Right cardiac atrium (tissue), 5 donors: Measurements from ENCODE around the gene CAMTA1. TPM values are rescaled to one million over a fixed set of nuclear protein-coding genes. Genes with fewer than 3 reads are reported as not detected.

Experiments
- ATAC-seq, 2 donors: fragments of 200-7000 bp; cut with Tn5 transposase; one replicate each; pipeline versions ENCODE4 v1.8.0 to v1.9.1; 2020; ENCODE audit warnings: moderate library complexity in 2 of 2, mild to moderate bottlenecking in 1 of 2
- DNase-seq, 3 donors: peaks; one replicate each; pipeline ENCODE4 v3.0.0-alpha.2; 2020
- H3K27ac ChIP-seq: one replicate; pipeline ENCODE4 v1.5.1; 2013; ENCODE audit warnings: mild to moderate bottlenecking, low read length, control low read depth, moderate library complexity
- H3K27me3 ChIP-seq: one replicate; pipeline ENCODE4 v1.6.1; 2013; ENCODE audit not compliant: control insufficient read depth, insufficient read depth
- H3K4me1 ChIP-seq: one replicate; pipeline ENCODE4 v1.6.1; 2013; ENCODE audit warnings: low read length; ENCODE audit not compliant: control insufficient read depth, insufficient read depth
- H3K4me3 ChIP-seq: one replicate; pipeline ENCODE4 v1.5.1; 2013; ENCODE audit warnings: low read length, control low read depth
- H3K9me3 ChIP-seq: one replicate; pipeline ENCODE4 v1.6.1; 2013; ENCODE audit warnings: low read length; ENCODE audit not compliant: control insufficient read depth
- WGBS: extraction: QIAGEN DNeasy Blood & Tissue Kit; methylation state at CpG from one replicate; pipeline ENCODE4 v1.1.7; 2013; 5-methylcytosine and 5-hydroxymethylcytosine counted together
- intact Hi-C, 4 donors: fragments of 100-400 bp; cut with DNase I; formaldehyde crosslinking; loops; one replicate each; pipeline versions ENCODE4 v1.11.0 to v1.14.0; 2022 to 2023
- polyA plus RNA-seq: library from polyadenylated mRNA; stranded (reverse); fragments of 200-250 nt; gene quantifications from one replicate; pipeline ENCODE4 v1.2.3, GENCODE V29; 2013
- total RNA-seq, 4 donors: library from RNA; stranded (reverse); fragmentation: NEBNext Ultra II Directional; extraction: Animal tissue kit (Norgen Biotek cat#: 25700); gene quantifications; one replicate each; pipeline ENCODE4 v1.2.1, GENCODE V29; 2021
- donor health status: healthy with polysubstance abuse.
- donor health status: DM: no; HTN: yes; CAD: no.
- donor health status: DM: no; HTN: no; CAD: no.
- donor health status: DM: no; HTN: yes; CAD: no; lungs with severe emphysema.
- donor health status: DM: yes; HTN: yes; CAD: no.

CAMTA1 gene
- total and polyA plus RNA-seq, 5 donors = 155 to 334 (median 164) TPM

DNA sequence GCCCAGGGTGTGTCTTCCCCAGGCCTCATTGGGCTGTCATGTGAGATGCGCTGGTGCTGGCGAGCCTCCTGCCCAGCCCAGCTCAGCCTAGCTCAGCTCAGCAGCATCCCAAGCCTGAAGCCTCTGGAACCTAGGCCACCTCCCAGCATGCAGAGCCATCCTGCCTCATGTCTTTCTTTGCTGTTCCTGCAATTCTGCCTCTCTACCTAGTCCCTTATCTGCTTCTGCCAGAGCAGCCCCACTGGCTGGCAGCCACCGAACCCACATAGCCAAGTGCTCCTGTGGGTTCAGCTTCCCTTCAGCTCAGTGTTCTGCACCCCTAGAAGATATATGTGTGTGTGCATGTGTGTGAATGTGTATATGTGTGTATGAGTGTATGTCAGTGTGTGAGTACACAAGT is 694.3 kb downstream of the CAMTA1 start:
- WGBS = 94% methylated on average over 3 of the region's 3 CpGs
- DNase-seq (peak in 1 of 3 donors; percentile 28), ATAC-seq (no peak)
- intact Hi-C loops = no loop called here
- Histone ChIP-seq H3K4me3 (no peak overlapping the region), H3K4me1 (peaks cover 6% of the 10 kb centered on the region), H3K9me3 (no peaks in the 10 kb centered on the region), H3K27ac (no peak overlapping the region), H3K27me3 (no peaks in the 10 kb centered on the region)

DNA sequence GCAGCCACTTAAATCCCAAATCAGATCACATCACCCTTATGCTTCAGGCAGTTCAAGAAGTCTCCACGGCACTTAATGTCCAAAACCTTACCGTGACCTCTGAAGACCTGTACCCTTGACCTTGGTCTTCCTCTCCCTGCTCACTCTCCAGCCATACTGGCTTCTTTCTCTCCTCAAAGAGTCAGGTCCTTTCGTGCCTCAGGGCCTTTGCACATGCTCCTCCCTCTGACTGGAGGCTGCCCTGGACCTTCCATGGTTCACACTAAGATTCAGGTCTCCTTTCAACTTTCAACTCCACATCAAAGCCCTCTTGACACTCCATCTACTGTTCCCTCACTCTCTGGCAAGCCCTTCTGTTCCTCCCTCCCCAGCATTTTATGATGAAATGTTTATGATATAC is 695.9 kb downstream of the CAMTA1 start:
- H3K9me3 ChIP-seq = no peaks in the 10 kb centered on the region
- DNase-seq (peak in 1 of 3 donors; percentile 8), ATAC-seq (no peak)
- intact Hi-C loops = no loop called here
- no peak overlapping the region for H3K4me3 ChIP-seq
- no peak overlapping the region for H3K27ac ChIP-seq
- no peaks in the 10 kb centered on the region for H3K27me3 ChIP-seq
- WGBS = 60% methylated on average over 3 of the region's 3 CpGs
- H3K4me1 ChIP-seq = peaks cover 6% of the 10 kb centered on the region

DNA sequence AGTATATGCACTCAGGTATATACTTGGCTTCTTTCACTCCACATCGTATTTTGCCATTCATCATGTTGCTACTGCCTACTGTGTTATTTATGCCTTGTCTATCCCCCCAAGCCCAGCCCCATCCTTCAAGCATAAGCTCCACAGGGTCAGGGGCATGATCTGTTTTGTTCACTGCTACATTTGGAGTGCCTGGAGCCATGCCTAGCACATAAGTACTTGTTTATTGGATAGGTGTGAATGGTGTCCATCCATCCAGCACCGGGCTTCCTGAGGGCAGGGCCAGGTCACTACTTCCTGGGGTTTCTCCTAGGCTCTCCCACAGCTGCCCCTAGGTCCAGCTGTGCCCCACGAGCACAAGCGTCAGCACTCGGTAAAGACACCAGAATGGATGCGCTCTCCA is 696.8 kb downstream of the CAMTA1 start:
- intact Hi-C loops = no loop called here
- 72% methylated on average over 6 of the region's 6 CpGs for WGBS
- ATAC-seq (peak; percentile 21 to 58), DNase-seq (peak in 2 of 3 donors; percentile 47 to 53)
- Histone ChIP-seq H3K27me3 (no peaks in the 10 kb centered on the region), H3K4me1 (peaks cover 6% of the 10 kb centered on the region), H3K4me3 (no peak overlapping the region), H3K9me3 (no peaks in the 10 kb centered on the region), H3K27ac (peak overlapping the region; percentile 66)

DNA sequence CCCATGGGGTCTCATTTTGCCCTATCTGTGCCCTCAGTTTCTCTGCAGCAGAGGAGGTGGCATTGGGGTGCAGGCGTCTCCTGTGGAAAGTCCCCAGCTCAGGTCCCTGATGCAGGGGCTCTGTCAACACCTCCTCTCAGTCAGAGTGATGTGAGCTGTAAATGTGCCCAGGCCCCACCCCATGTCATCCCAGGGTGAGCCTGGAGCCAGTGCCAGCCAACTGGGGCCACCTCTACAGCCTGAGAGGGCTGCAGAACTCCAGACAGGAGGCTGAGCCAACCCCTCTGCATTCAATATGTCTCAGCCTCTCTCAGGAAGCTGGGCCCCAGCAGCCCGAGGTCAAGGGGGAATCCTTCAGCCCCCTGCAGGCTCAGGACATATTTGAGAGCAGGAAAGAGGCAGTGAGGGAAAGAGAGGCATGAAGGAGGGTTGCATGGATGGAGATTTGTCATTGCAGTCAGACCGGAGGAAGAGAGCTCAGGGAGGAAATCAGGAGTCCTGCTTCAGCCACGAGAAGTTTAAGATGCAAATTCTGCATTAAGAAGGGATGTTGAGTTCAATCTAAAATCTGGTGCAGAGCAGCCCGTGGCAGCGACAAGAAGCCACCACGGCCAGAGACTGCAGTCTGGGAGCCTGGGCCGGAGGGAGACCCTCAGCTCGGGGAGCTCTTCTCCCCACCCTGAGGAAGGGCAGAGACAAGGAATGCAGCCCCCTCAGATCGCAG is 697.7 kb downstream of the CAMTA1 start:
- intact Hi-C loops = no loop called here
- peaks cover 6% of the 10 kb centered on the region for H3K4me1 ChIP-seq
- H3K27me3 ChIP-seq = no peaks in the 10 kb centered on the region
- WGBS = 45% methylated on average over 10 of the region's 10 CpGs
- H3K27ac ChIP-seq = peak overlapping the region; percentile 66
- no peak overlapping the region for H3K4me3 ChIP-seq
- ATAC-seq (peak; percentile 61 to 84), DNase-seq (peak in 2 of 3 donors; percentile 72 to 81)
- no peaks in the 10 kb centered on the region for H3K9me3 ChIP-seq

DNA sequence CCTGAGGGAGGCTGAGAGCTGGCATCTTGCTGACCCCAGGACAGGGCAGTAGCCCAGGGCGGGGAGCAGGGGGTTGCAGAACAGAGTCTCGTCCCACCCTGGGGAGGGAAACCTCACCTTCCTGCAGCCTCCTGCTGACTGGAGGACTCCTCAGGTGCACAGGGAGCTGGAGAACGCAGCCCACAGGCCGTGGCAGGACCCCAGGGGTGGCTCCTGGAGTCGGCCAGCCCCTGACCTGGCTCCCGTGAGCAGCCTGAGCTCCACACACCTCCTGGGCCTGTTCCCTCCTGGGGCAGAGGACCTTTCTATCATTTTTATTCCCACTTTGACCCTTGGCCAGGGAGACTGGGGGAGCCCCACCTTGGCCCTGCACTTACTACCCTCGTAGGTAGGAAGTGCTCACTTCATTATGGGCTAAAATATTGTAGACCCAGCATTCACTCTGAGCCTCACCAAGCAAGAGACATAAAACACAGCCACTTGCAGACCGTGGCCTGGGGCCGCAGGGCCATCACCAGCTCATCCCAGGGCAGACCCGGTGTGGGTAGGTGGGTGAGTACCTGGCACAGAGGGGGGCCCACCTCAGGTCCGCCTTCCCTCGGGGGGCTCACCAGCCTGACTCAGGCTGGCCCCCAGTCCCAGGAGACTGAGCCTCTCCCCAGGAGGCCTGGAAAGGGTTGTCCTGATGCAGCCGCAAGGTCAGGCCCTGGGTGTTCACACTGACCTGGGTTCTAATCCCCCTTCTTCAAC is 698.6 kb downstream of the CAMTA1 start:
- no peaks in the 10 kb centered on the region for H3K9me3 ChIP-seq
- H3K27ac ChIP-seq = no peak overlapping the region
- WGBS = 81% methylated on average over 13 of the region's 13 CpGs
- no peak for ATAC-seq
- H3K4me3 ChIP-seq = no peak overlapping the region
- peak in 2 of 3 donors; percentile 11 to 48 for DNase-seq
- intact Hi-C loops = no loop called here
- no peaks in the 10 kb centered on the region for H3K27me3 ChIP-seq
- peaks cover 4% of the 10 kb centered on the region for H3K4me1 ChIP-seq

DNA sequence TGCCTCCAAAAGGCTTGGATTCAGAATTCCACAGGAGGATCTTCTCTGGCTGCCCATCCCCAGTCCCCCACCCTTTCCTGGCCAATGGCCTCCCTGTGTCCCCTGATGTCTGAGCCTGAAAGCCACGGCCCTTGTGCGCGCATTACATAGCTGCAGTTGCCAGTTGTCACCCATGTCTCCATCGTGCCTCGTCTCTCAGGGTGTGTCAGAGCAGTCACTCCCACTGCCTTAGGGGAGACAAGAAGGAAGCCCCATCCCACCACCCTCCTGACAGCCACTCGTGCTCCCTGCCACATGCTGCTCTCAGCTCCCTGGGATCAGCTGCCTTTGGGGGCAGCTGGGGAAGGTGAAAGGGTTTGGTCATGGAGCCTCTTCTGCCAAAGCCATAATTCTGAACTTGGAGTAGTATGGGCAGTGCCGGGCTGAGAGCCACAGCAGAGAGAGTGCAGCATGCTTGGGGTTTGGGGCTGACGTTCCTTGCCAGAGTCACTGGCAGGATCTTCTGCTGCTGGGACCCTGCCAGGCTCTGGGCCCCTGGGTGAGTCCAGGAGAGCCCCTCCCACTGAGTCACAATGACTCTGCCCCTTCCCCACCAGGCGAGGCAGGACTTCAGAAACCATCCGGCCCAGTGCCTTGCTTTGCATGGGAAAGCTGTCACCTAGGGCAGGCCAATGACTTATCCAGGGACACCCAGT is 700.0 kb downstream of the CAMTA1 start:
- H3K27ac ChIP-seq = no peak overlapping the region
- intact Hi-C loops = no loop called here
- ATAC-seq (no peak), DNase-seq (peak in 2 of 3 donors; percentile 28 to 52)
- no peaks in the 10 kb centered on the region for H3K27me3 ChIP-seq
- H3K4me1 ChIP-seq = peaks cover 4% of the 10 kb centered on the region
- no peaks in the 10 kb centered on the region for H3K9me3 ChIP-seq
- 70% methylated on average over 10 of the region's 10 CpGs for WGBS
- H3K4me3 ChIP-seq = no peak overlapping the region

DNA sequence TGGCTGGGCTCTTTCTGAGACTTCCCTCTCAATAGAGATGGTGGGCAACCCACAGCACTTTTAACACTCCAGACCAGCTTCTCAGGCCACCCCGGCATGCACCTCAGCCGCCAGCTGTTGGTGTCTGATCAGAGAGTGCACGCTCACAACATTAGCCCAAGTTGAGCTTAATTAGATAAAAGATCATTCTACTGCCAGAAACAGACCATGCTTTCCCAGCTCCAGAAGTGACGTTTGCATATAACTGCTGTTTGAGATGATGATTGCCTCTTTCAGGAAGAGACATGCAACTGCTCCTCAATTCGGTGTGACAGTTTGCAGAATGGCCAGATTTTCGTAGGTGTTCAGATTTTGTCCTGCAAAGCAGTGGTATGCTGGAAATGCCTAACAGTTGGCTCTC is 700.6 kb downstream of the CAMTA1 start:
- intact Hi-C loops = no loop called here
- Histone ChIP-seq H3K4me1 (peaks cover 4% of the 10 kb centered on the region), H3K27ac (no peak overlapping the region), H3K9me3 (no peaks in the 10 kb centered on the region), H3K27me3 (no peaks in the 10 kb centered on the region), H3K4me3 (no peak overlapping the region)
- ATAC-seq (no peak), DNase-seq (no peak)
- WGBS = 59% methylated on average over 6 of the region's 6 CpGs

DNA sequence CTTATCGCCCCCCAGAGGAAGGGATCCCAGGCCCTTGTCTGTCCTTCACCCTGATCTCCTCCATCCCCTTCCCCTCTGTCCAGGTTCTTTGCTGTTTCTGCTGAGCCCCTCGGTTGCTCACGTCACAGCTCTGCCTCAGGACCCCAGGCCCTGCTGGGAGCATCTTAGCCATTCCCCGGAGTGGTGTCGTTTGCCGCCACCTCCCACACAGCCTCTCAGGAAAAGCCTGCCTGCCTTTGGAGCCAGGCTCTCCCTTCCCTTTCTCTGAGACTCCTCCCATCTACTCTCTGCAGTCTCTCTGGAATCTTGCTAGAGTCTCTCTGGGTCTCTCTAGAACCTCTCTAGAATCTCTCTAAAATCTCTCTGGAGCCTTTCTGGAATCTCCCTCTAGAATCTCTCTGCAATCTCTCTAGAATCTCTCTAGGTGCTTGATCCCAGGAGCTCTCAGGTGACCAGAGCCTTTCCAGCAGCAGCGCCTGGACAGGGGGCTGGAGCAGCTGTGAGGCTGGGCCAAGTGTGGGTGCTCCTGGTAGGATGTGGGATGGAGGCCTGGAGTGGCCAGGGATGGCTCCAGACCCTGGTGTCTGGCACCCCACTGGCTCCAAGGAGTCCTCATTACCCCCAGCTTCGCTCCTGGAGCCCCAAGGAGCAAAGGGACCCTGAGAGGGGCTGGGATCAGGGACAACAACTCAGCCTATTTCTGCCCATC is 702.7 kb downstream of the CAMTA1 start:
- Histone ChIP-seq H3K4me3 (no peak overlapping the region), H3K4me1 (peaks cover 11% of the 10 kb centered on the region), H3K27ac (no peak overlapping the region), H3K27me3 (no peaks in the 10 kb centered on the region), H3K9me3 (no peaks in the 10 kb centered on the region)
- WGBS = 79% methylated on average over 8 of the region's 8 CpGs
- intact Hi-C loops = no loop called here
- DNase-seq (peak in 2 of 3 donors; percentile 2 to 3), ATAC-seq (no peak)

DNA sequence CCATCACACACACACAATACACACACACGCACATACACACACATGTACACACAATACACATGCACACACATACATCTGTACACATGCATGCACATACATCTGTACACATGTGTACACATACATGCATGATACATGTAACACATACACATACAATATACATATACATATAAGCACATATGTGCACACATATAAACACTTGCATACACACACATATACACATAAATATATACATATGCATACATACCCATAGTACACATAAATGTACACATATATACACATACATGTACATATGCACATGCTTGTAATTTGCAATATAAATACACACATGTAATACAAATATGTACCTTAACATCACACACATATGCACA is 703.2 kb downstream of the CAMTA1 start:
- H3K27me3 ChIP-seq = no peaks in the 10 kb centered on the region
- DNase-seq (no peak), ATAC-seq (no peak)
- intact Hi-C loops = no loop called here
- 97% methylated on average over 1 of the region's 1 CpG for WGBS
- H3K27ac ChIP-seq = no peak overlapping the region
- peaks cover 7% of the 10 kb centered on the region for H3K4me1 ChIP-seq
- H3K9me3 ChIP-seq = no peaks in the 10 kb centered on the region
- H3K4me3 ChIP-seq = no peak overlapping the region

DNA sequence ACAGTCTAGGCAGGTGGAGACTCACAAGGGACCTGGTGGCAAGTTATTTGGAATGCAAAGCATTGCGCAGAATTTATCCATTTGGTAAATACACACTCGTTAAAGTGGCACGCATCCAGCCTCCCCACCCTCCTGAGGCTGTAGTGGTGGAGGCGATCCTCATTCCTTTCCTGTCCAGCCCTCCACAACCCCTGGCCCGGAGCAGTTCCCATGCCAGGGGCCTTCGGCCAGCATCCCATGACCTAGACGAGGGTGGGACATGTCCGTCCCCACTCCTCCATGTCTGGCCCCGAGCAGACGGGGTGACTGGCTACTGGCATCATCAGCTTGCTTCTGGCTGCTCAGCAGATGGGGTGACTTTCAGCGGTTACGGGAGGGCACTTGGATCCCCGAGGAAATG is 704.3 kb downstream of the CAMTA1 start:
- H3K4me1 ChIP-seq = peaks cover 7% of the 10 kb centered on the region
- WGBS = 78% methylated on average over 13 of the region's 13 CpGs
- H3K4me3 ChIP-seq = no peak overlapping the region
- H3K9me3 ChIP-seq = no peaks in the 10 kb centered on the region
- intact Hi-C loops = no loop called here
- no peaks in the 10 kb centered on the region for H3K27me3 ChIP-seq
- DNase-seq (peak in 1 of 3 donors; percentile 31), ATAC-seq (no peak)
- H3K27ac ChIP-seq = no peak overlapping the region
